K562 (cell line): ENCODE results near the gene CD276. TPM values are rescaled to one million over a fixed set of nuclear protein-coding genes. Genes with fewer than 3 reads are reported as not detected.
A peak's percentile ranks its signal among the peaks of the same experiment; 100 is the strongest.

Source experiments
- ATAC-seq: fragments of 200-7000 bp; cut with Tn5 transposase; 3 replicates; pipeline ENCODE4 v1.9.1; 2020; ENCODE audit warnings: moderate library complexity
- BruUV-seq: library from RNA; stranded (reverse); fragments of 400-500 nt; replicated peaks from 2 replicates; lab custom pipeline; 2021; lab: Mats Ljungman, UMichigan
- CTCF ChIA-PET: fragments of 300-600 bp; formaldehyde crosslinking; extraction: SDS; loops from one replicate; lab custom pipeline; 2021; ENCODE audit warnings: low intra/inter-chr PET ratio; lab: Yijun Ruan, JAX
- POLR2A ChIA-PET: fragments of 300-600, 350-650 bp; sonication (Branson Sonifier 250); formaldehyde crosslinking; extraction: SDS; loops from one replicate; lab custom pipeline; 2021; ENCODE audit warnings: antibody characterized with exemption, inconsistent platforms; lab: Yijun Ruan, JAX
- DNase-seq, 4 experiments: peaks; one replicate each; pipeline versions ENCODE4 v3.0.0 to v3.0.0-alpha.2; 2011 to 2018; ENCODE audit warnings: low spot score in 3 of 4, mixed read lengths in 3 of 4; ENCODE audit errors: extremely low read depth in 1 of 4
- FAIRE-seq: peaks from 2 replicates; lab custom pipeline; 2011; peaks lifted over from hg19 to GRCh38; lab: Jason Lieb, UNC
- H2AFZ ChIP-seq: 2 replicates; pipeline ENCODE4 v1.6.0; 2011; ENCODE audit warnings: low read depth, low read length, control low read depth, inconsistent platforms
- H3K27ac ChIP-seq: fragments of 200-600 bp; 3 replicates; pipeline ENCODE4 v1.8.0; 2011; ENCODE audit warnings: low read depth, mild to moderate bottlenecking, control low read depth, inconsistent platforms, low read length, moderate library complexity, mixed read lengths; ENCODE audit errors: extremely low read depth
- H3K27me3 ChIP-seq, 2 experiments: fragments of 300-600 bp in 1 of 2; 2 replicates in 1 of 2; 3 replicates in 1 of 2; pipeline versions ENCODE4 v1.6.0 to v1.8.0; 2011; ENCODE audit warnings: inconsistent platforms in 2 of 2, low read length in 2 of 2, mild to moderate bottlenecking in 1 of 2, mixed read lengths in 1 of 2, moderate library complexity in 1 of 2; ENCODE audit not compliant: control insufficient read depth in 2 of 2, insufficient read depth in 2 of 2
- H3K36me3 ChIP-seq: fragments of 300-600 bp; 3 replicates; pipeline ENCODE4 v1.8.0; 2011; ENCODE audit warnings: mild to moderate bottlenecking, low read length, inconsistent platforms; ENCODE audit not compliant: control insufficient read depth, insufficient read depth
- H3K4me1 ChIP-seq, 2 experiments: fragments of 200-600 bp in 1 of 2; replicated peaks in 1 of 2; 2 replicates in 1 of 2; 3 replicates in 1 of 2; pipeline versions ENCODE4 v1.5.1 to v1.8.0; 2011; ENCODE audit warnings: inconsistent platforms in 2 of 2, low read length in 2 of 2, mild to moderate bottlenecking in 1 of 2, mixed read lengths in 1 of 2, moderate library complexity in 1 of 2; ENCODE audit not compliant: control insufficient read depth in 2 of 2, insufficient read depth in 2 of 2
- H3K4me2 ChIP-seq: 2 replicates; pipeline ENCODE4 v1.6.1; 2011; ENCODE audit warnings: low read length, control low read depth, inconsistent platforms, mixed read lengths; ENCODE audit not compliant: insufficient read depth
- H3K4me3 ChIP-seq: fragments of 200-600 bp; sonication (generic), shearing (Covaris generic); 2 replicates; pipeline ENCODE4 v1.5.1; 2016; ENCODE audit warnings: control low read depth, inconsistent platforms
- H3K79me2 ChIP-seq: fragments of 200-600 bp; 3 replicates; pipeline ENCODE4 v1.8.0; 2011; ENCODE audit warnings: low read length, inconsistent platforms; ENCODE audit not compliant: control insufficient read depth, insufficient read depth
- H3K9ac ChIP-seq, 2 experiments: 2 replicates each; pipeline versions ENCODE4 v1.6.0 to v1.6.1; 2011; ENCODE audit warnings: low read depth in 2 of 2, low read length in 2 of 2, control low read depth in 1 of 2, inconsistent platforms in 1 of 2, mild to moderate bottlenecking in 1 of 2, mixed read lengths in 1 of 2; ENCODE audit not compliant: insufficient read depth in 1 of 2
- H3K9me1 ChIP-seq: one replicate; pipeline ENCODE4 v1.6.0; 2011; ENCODE audit warnings: inconsistent platforms, mild to moderate bottlenecking, low read length, moderate library complexity; ENCODE audit not compliant: control insufficient read depth, insufficient read depth
- H3K9me3 ChIP-seq: replicated peaks from 2 replicates; pipeline ENCODE4 v1.5.1; 2011; ENCODE audit warnings: low read depth, low read length, inconsistent platforms; ENCODE audit not compliant: control insufficient read depth, insufficient read depth
- H4K20me1 ChIP-seq: replicated peaks from 2 replicates; pipeline ENCODE4 v1.6.1; 2011; ENCODE audit warnings: low read length, inconsistent platforms, mixed read lengths; ENCODE audit not compliant: control insufficient read depth, insufficient read depth
- CEBPG ChIP-seq, 3 experiments: fragments of 200-800 bp in 1 of 3; sonication (Bioruptor generic) in 1 of 3; sonication (generic) in 1 of 3; formaldehyde crosslinking in 1 of 3; IDR thresholded peaks in 2 of 3; conservative IDR thresholded peaks in 1 of 3; 2 replicates each; pipeline versions ENCODE4 v1.6.1 to v1.8.0; 2016 to 2022; ENCODE audit warnings: missing compliant biosample characterization in 2 of 3, missing genetic modification characterization in 2 of 3, mild to moderate bottlenecking in 1 of 3, missing genetic modification reagents in 1 of 3
- EGR1 ChIP-seq: fragments of 450-650 bp; conservative IDR thresholded peaks from 2 replicates; pipeline ENCODE4 v1.6.1; 2017; ENCODE audit warnings: mild to moderate bottlenecking
- EP400 ChIP-seq: fragments of 450-650 bp; IDR thresholded peaks from 2 replicates; pipeline ENCODE4 v1.6.1; 2017; ENCODE audit warnings: antibody characterized with exemption, mild to moderate bottlenecking, moderate library complexity
- GATA2 ChIP-seq: sonication (generic); formaldehyde crosslinking; IDR thresholded peaks from 2 replicates; pipeline ENCODE4 v1.4.0; 2020; ENCODE audit warnings: mild to moderate bottlenecking, missing genetic modification reagents
- NFIC ChIP-seq: fragments of 450-650 bp; IDR thresholded peaks from 2 replicates; pipeline ENCODE4 v1.6.1; 2017; ENCODE audit warnings: mild to moderate bottlenecking, inconsistent platforms
- PHF20 ChIP-seq: fragments of 450-650 bp; IDR thresholded peaks from 2 replicates; pipeline ENCODE4 v1.6.1; 2018; ENCODE audit not compliant: partially characterized antibody
- PTBP1 ChIP-seq: fragments of 200-400 bp; formaldehyde crosslinking; IDR thresholded peaks from 2 replicates; pipeline ENCODE4 v1.6.1; 2017; ENCODE audit warnings: low read depth, low read length
- ZNF583 ChIP-seq: fragments of 250-450 bp; sonication (Bioruptor Pico); IDR thresholded peaks from 2 replicates; pipeline ENCODE4 v1.4.0; 2020
- WGBS: fragments of 100-300 bp; shearing (Covaris generic); methylation state at CpG from one replicate; pipeline ENCODE4 v1.1.6; 2016; ENCODE audit warnings: low coverage, mixed read lengths; ENCODE audit not compliant: insufficient coverage; ENCODE audit errors: missing lambda C conversion rate; 5-methylcytosine and 5-hydroxymethylcytosine counted together
- in situ Hi-C: fragments of 300-500 bp; cut with MboI; formaldehyde crosslinking; loops from 4 replicates; pipeline ENCODE4 v1.15.0; 2018; ENCODE audit warnings: inconsistent platforms, mixed read lengths
- intact Hi-C: fragments of 100-400 bp; cut with micrococcal nuclease; formaldehyde crosslinking; loops from 2 replicates; pipeline ENCODE4 v1.14.2; 2022
- polyA plus RNA-seq, 8 experiments: library from polyadenylated mRNA; depleted of rRNA in 4 of 8; stranded (reverse) in 5 of 8; unstranded in 3 of 8; fragments of >200 nt; fragmentation: Nextera tagmentation in 2 of 8; fragmentation: Illumina TruSeq in 1 of 8; extraction: Ambion mirVana in 2 of 8; extraction: Trizol in 1 of 8; gene quantifications; 2 replicates each; pipeline versions ENCODE4 v1.2.1 to v1.2.3, GENCODE V29; 2011 to 2014; ENCODE audit warnings: inconsistent platforms in 1 of 8, missing spikeins in 1 of 8
- total RNA-seq, 7 experiments: library from RNA; depleted of rRNA in 6 of 7; stranded (reverse); fragments of >200 nt in 6 of 7; fragmentation: Illumina TruSeq in 2 of 7; extraction: Trizol in 2 of 7; gene quantifications; 2 replicates each; pipeline versions ENCODE4 v1.2.1 to v1.2.3, GENCODE V29; 2011 to 2021; ENCODE audit warnings: low replicate concordance in 1 of 7
- TF ChIP-seq, protein P1 (sequence below): fragments of 450-650 bp; IDR thresholded peaks from 2 replicates; pipeline ENCODE4 v1.6.1; 2018; ENCODE audit warnings: mild to moderate bottlenecking, low read depth; ENCODE audit not compliant: partially characterized antibody

Gene CD276
- total and polyA plus RNA-seq, 9 of the 15 experiments (the other 6 are each of a cell fraction or from before 2014, with no cell fraction given), result 0.11 to 3.6 (median 2.3) TPM

DNA sequence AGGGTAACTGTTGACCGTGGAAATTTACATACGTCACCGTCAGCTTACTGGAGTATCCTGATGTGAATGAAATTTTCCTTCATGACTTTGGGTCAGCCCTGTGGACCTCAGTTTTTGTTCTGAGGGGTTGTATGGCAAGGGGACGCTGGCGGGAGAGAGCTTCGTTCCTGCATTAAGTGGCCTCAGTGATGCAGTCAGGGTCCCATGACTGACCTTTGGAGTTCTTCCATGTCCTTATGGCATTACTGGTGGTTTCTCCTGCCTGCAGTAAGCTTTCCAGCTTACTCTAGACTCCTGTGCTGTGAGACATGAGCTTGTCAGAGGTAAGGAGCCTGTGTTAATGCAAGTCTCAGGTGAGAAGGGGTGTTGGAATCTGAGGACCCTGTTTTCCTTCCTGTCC is 1.8 kb downstream of the CD276 start:
- H3K9me3 ChIP-seq, result no peaks in the 10 kb centered on the region
- TF ChIP-seq ZNF583 (no peak), NFIC (no peak), GATA2 (CRISPR knock-in tag) (no peak), PHF20 (no peak), CEBPG (CRISPR knock-in tag; IDR thresholded peaks at IDR 0.05) (no peak), CEBPG (tag; conservative IDR thresholded peaks at IDR 0.05 in 1 of 2, IDR thresholded peaks at IDR 0.05 in 1 of 2) (no peak), PTBP1 (no peak), EGR1 (no peak), EP400 (no peak)
- TF ChIP-seq, protein P1, sequence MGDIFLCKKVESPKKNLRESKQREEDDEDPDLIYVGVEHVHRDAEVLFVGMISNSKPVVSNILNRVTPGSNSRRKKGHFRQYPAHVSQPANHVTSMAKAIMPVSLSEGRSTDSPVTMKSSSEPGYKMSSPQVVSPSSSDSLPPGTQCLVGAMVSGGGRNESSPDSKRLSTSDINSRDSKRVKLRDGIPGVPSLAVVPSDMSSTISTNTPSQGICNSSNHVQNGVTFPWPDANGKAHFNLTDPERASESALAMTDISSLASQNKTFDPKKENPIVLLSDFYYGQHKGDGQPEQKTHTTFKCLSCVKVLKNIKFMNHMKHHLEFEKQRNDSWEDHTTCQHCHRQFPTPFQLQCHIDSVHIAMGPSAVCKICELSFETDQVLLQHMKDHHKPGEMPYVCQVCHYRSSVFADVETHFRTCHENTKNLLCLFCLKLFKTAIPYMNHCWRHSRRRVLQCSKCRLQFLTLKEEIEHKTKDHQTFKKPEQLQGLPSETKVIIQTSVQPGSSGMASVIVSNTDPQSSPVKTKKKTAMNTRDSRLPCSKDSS, result no peak
- H4K20me1 ChIP-seq, result peaks cover 11% of the 10 kb centered on the region
- H3K27ac ChIP-seq, result no peak overlapping the region
- H3K9me1 ChIP-seq, result no peaks in the 10 kb centered on the region
- POLR2A ChIA-PET, result interaction anchor here (0.6 to 1.3 kb wide), 5 partner anchors 9 to 91 kb away, joined by 3 to 6 read pairs (median 3); no protein-coding TSS in a partner anchor
- H3K4me3 ChIP-seq, result no peak overlapping the region
- FAIRE-seq (peak; percentile 49), ATAC-seq (no peak), DNase-seq (no peak)
- 5% methylated on average over 6 of the region's 6 CpGs for WGBS
- H3K4me1 ChIP-seq, result peaks cover 5 to 16% of the 10 kb centered on the region in 2 experiments; a peak in 4 of 5 replicates
- intact Hi-C loops, result no loop called here
- H3K4me2 ChIP-seq, result no peak overlapping the region
- H3K79me2 ChIP-seq, result no peaks in the 10 kb centered on the region
- H3K9ac ChIP-seq, result no peak overlapping the region
- BruUV-seq, result no TSS peak
- H2AFZ ChIP-seq, result no peak overlapping the region
- in situ Hi-C loops, result no loop called here
- peaks cover 14 to 29% of the 10 kb centered on the region in 2 experiments; a peak in 4 of 5 replicates for H3K27me3 ChIP-seq
- H3K36me3 ChIP-seq, result no peaks in the 10 kb centered on the region
- CTCF ChIA-PET, result no interaction called here
